Activated naive CD8-positive, alpha-beta T cell treated with anti-CD3 and anti-CD28 coated beads for 36 hours (primary cell): ENCODE results near the gene AUTS2. TPM values are rescaled to one million over a fixed set of nuclear protein-coding genes. Genes with fewer than 3 reads are reported as not detected.

Experiments
- DNase-seq: peaks from one replicate; pipeline ENCODE4 v3.0.0; 2021
- H3K27ac Mint-ChIP-seq: one replicate; pipeline ENCODE4 v1.8.0; 2022; ENCODE audit warnings: mild to moderate bottlenecking, moderate library complexity, mixed read lengths
- H3K27me3 Mint-ChIP-seq: one replicate; pipeline ENCODE4 v1.8.0; 2022; ENCODE audit warnings: mild to moderate bottlenecking, mixed read lengths
- H3K36me3 Mint-ChIP-seq: one replicate; pipeline ENCODE4 v1.8.0; 2021; ENCODE audit warnings: mild to moderate bottlenecking, mixed read lengths
- H3K4me1 Mint-ChIP-seq: one replicate; pipeline ENCODE4 v1.8.0; 2021; ENCODE audit warnings: mixed read lengths
- H3K4me3 Mint-ChIP-seq: one replicate; pipeline ENCODE4 v1.8.0; 2022; ENCODE audit warnings: mild to moderate bottlenecking, moderate library complexity, mixed read lengths
- H3K9me3 Mint-ChIP-seq: one replicate; pipeline ENCODE4 v1.8.0; 2022; ENCODE audit warnings: mixed read lengths
- total RNA-seq, 2 experiments: library from RNA; stranded (reverse); gene quantifications; one replicate each; pipeline ENCODE4 v1.2.3, GENCODE V29; 2021

AUTS2 gene
- under 1 TPM; 0.58 to 0.78 TPM for total RNA-seq

- no peaks in the 10 kb centered on the region for H3K9me3 Mint-ChIP-seq
- H3K4me1 Mint-ChIP-seq: peaks cover 2% of the 10 kb centered on the region
- peaks cover 46% of the 10 kb centered on the region for H3K27me3 Mint-ChIP-seq
- H3K27ac Mint-ChIP-seq: peak within 1 kb of the TSS; percentile 62
- peak within 1 kb of the TSS; percentile 83 for H3K4me3 Mint-ChIP-seq
- peak; percentile 62 for DNase-seq
- no peaks in the 10 kb centered on the region for H3K36me3 Mint-ChIP-seq
Measured at GRCh38 chr7:69598081-69598486, at the start of gene AUTS2. Gene AUTS2 (plus strand): TSS chr7:69598475. CDS start chr7:69599654, 1,179 bp downstream.

DNA sequence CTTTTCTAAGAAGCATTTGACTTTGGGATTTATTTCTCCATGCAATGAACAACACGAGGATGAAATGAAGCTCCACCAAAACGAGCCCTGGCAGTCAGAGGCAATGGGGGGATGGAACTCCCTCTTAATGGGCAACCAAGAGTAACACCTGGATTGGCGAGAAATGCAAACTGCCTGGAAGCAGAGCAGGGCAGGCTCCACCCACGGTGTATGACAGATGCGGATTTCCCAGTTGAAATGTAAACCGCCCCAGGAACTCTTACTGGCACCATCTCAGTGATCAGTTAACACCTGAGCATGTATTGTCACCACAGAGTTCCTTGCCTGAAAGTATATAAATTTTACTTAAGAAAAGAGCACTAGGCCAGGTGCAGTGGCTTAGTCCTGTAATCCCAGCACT, 47.3 kb upstream of the AUTS2 start:
- H3K9me3 Mint-ChIP-seq: no peaks in the 10 kb centered on the region
- DNase-seq: no peak
- H3K27me3 Mint-ChIP-seq: no peaks in the 10 kb centered on the region
- H3K4me1 Mint-ChIP-seq: no peaks in the 10 kb centered on the region
- H3K27ac Mint-ChIP-seq: no peak overlapping the region
- no peaks in the 10 kb centered on the region for H3K36me3 Mint-ChIP-seq
- no peak overlapping the region for H3K4me3 Mint-ChIP-seq

DNA sequence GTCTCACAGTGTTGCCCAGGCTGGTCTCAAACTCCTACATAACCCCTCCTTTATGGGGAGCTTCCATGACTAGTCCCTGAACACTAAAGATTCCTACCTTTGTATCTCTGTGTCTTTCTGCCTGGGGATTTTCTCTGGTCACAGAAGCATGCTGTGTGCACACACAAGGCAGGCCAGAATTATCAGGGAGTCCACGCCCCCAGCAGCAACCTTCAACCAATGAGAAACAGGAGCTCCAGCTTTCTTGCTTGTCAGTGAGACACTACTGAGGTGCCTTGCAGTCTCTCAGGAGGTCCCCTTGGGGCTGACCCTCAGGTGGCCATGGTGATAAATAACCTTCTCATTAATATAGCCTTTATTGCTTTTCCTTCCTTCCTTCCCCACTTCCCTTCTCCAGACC, 45.1 kb upstream of the AUTS2 start:
- no peak for DNase-seq
- Mint-ChIP-seq H3K4me3 (no peak overlapping the region), H3K4me1 (no peaks in the 10 kb centered on the region), H3K27me3 (no peaks in the 10 kb centered on the region), H3K9me3 (no peaks in the 10 kb centered on the region), H3K27ac (no peak overlapping the region), H3K36me3 (no peaks in the 10 kb centered on the region)

DNA sequence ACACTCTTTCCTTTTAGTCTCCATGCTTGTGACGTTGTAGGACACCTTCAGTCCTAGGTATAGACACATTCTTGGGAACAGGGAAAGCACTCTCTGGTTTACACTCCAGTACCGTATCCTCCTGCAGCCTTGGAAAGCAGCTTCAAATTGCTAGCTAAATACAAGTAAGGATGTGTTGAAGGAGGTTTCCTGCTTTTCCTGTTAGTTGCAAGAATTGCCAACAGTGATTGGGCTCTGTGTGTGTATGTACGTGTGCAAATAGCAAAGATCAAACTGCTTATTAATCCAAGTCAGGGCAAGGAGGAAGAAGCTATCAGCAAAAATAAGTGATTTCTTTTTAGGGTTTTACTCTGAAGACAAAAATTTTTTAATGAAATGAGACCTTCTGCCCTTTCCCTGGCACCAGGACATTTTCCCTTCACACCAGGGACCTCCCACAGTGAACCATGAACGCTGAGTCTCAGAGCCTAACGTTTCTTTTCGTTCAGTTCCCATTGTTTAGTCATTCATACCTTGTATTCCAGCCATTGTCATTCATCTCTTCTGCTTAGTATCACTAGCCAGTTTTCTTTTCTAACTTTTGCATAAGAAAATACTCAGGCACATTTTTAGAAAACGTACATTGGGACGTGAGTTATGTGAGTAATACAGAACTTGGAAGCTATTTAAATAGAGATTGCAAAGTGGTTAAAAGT, 36.9 kb upstream of the AUTS2 start:
- Mint-ChIP-seq H3K27me3 (no peaks in the 10 kb centered on the region), H3K4me3 (no peak overlapping the region), H3K9me3 (no peaks in the 10 kb centered on the region), H3K4me1 (no peaks in the 10 kb centered on the region), H3K27ac (no peak overlapping the region), H3K36me3 (no peaks in the 10 kb centered on the region)
- no peak for DNase-seq

DNA sequence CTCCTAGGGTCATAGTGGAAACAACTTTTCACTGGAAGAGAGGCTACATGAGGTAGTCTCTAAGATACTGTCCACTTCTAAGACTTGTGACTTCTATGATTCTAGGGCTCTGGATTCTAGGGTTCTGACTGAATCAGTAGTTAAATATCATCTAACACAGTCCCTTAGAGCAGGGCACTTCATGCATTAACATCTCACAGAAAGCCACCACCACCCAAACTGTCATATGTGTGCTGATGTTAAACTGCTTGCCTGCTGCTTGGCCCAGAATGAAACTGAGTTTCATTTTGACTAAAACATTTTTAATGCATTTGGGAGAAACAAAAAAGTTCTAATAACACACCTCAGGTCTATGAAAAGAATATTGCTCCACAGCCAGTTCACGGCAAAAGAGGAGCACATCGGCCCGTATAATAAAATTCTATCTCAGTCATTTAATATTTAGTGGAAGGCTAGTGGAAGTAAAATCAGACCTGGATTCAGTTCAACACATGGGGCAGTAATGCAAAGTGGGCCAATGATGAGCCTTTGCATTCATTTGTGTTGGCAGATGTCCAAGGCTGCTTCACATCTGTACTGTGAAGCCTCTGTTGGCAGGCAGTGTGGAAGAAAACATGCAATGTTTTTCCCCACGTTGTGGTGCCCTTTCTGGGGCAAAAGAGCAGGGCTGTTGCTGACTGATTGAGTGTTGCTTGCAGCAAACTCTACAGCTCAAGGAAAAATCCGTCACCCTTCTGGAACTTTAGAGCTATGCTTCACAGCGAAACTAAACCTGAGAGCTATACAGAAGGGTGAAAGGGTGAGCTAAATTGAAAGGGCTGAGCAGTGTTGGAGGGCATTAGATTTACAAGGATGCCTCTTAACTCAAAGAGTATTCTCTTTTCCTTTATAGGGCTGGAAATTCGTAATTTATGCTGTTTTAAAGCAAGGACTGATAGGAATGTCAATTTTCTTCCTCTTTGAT, 33.5 kb upstream of the AUTS2 start:
- no peak overlapping the region for H3K27ac Mint-ChIP-seq
- no peak overlapping the region for H3K4me3 Mint-ChIP-seq
- H3K27me3 Mint-ChIP-seq: no peaks in the 10 kb centered on the region
- no peaks in the 10 kb centered on the region for H3K36me3 Mint-ChIP-seq
- H3K9me3 Mint-ChIP-seq: no peaks in the 10 kb centered on the region
- H3K4me1 Mint-ChIP-seq: no peaks in the 10 kb centered on the region
- no peak for DNase-seq

DNA sequence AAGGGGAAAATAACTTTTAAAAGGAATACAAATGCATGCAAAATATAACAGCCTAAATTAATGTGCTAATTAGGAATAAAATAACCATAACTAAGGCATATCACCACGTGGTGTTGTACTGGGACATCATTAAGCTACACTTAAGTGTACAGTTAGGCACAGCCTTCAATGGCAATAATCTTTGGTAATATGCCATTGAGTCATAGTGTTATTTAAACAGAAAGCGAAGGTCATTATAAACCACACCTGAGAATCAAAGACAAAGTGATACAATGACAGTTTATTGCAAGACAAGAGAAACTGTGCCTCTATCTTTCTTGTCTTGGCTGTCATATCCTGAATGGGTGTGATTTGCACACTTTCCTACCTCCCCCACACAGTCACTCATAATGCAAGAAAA, 30.5 kb upstream of the AUTS2 start:
- Mint-ChIP-seq H3K4me3 (no peak overlapping the region), H3K9me3 (no peaks in the 10 kb centered on the region), H3K36me3 (no peaks in the 10 kb centered on the region), H3K4me1 (no peaks in the 10 kb centered on the region), H3K27ac (no peak overlapping the region), H3K27me3 (no peaks in the 10 kb centered on the region)
- DNase-seq: no peak

- no peak for DNase-seq
- Mint-ChIP-seq H3K27me3 (no peaks in the 10 kb centered on the region), H3K9me3 (no peaks in the 10 kb centered on the region), H3K27ac (no peak overlapping the region), H3K4me1 (no peaks in the 10 kb centered on the region), H3K36me3 (no peaks in the 10 kb centered on the region), H3K4me3 (no peak overlapping the region)
Measured at GRCh38 chr7:69568266-69568665, 30.0 kb upstream of the AUTS2 start.

GRCh38 chr7:69575651-69576050, 22.6 kb upstream of the AUTS2 start:
- no peak overlapping the region for H3K4me3 Mint-ChIP-seq
- H3K27ac Mint-ChIP-seq: no peak overlapping the region

GRCh38 chr7:69577221-69577620, 21.1 kb upstream of the AUTS2 start:
- Mint-ChIP-seq H3K4me1 (no peaks in the 10 kb centered on the region), H3K27me3 (peaks cover 4% of the 10 kb centered on the region), H3K4me3 (no peak overlapping the region), H3K9me3 (no peaks in the 10 kb centered on the region), H3K27ac (no peak overlapping the region), H3K36me3 (no peaks in the 10 kb centered on the region)
- DNase-seq: no peak

More at GRCh38 chr7:69575651-69576050, 22.6 kb upstream of the AUTS2 start:
- H3K27me3 Mint-ChIP-seq: peaks cover 4% of the 10 kb centered on the region
- H3K4me1 Mint-ChIP-seq: no peaks in the 10 kb centered on the region
- no peak for DNase-seq
- H3K36me3 Mint-ChIP-seq: no peaks in the 10 kb centered on the region
- H3K9me3 Mint-ChIP-seq: no peaks in the 10 kb centered on the region

- H3K36me3 Mint-ChIP-seq: no peaks in the 10 kb centered on the region
- H3K27me3 Mint-ChIP-seq: peaks cover 13% of the 10 kb centered on the region
- DNase-seq: no peak
- no peaks in the 10 kb centered on the region for H3K4me1 Mint-ChIP-seq
- H3K27ac Mint-ChIP-seq: no peak overlapping the region
- no peaks in the 10 kb centered on the region for H3K9me3 Mint-ChIP-seq
- H3K4me3 Mint-ChIP-seq: no peak overlapping the region
Measured at GRCh38 chr7:69585169-69585568, 13.1 kb upstream of the AUTS2 start.

DNA sequence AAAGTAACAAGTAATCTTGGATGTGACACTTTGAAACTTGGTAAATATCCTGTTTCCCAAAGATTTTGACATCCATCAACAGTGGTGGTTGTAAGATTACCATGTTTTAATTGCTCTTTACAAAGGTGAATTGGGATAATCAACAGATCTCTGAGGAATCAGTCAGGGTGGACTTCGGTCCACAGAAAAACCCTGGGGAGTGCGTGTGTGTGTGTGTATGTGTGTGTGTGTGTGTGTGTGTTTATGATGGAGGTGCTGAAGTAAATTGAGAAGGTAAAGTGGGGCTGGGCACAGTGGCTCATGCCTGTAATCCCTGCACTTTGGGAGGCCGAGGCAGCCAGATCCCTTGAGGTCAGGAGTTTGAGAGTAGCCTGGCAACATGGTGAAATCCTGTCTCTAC, 12.0 kb upstream of the AUTS2 start:
- Mint-ChIP-seq H3K27ac (no peak overlapping the region), H3K36me3 (no peaks in the 10 kb centered on the region), H3K4me3 (no peak overlapping the region), H3K4me1 (no peaks in the 10 kb centered on the region), H3K9me3 (peaks cover 1% of the 10 kb centered on the region), H3K27me3 (peaks cover 21% of the 10 kb centered on the region)
- no peak for DNase-seq

GRCh38 chr7:69588773-69589172, 9.5 kb upstream of the AUTS2 start:
- Mint-ChIP-seq H3K4me3 (no peak overlapping the region), H3K9me3 (peaks cover 1% of the 10 kb centered on the region), H3K27ac (no peak overlapping the region), H3K27me3 (peaks cover 28% of the 10 kb centered on the region), H3K36me3 (no peaks in the 10 kb centered on the region), H3K4me1 (no peaks in the 10 kb centered on the region)
- DNase-seq: no peak

- Mint-ChIP-seq H3K27me3 (peaks cover 45% of the 10 kb centered on the region), H3K9me3 (peaks cover 1% of the 10 kb centered on the region), H3K27ac (no peak overlapping the region)
Measured at GRCh38 chr7:69591805-69592204, 6.5 kb upstream of the AUTS2 start.

GRCh38 chr7:69593511-69593910, 4.8 kb upstream of the AUTS2 start:
- Mint-ChIP-seq H3K27me3 (peaks cover 49% of the 10 kb centered on the region), H3K4me3 (no peak overlapping the region)

More at GRCh38 chr7:69591805-69592204, 6.5 kb upstream of the AUTS2 start:
- DNase-seq: no peak
- Mint-ChIP-seq H3K36me3 (no peaks in the 10 kb centered on the region), H3K4me1 (no peaks in the 10 kb centered on the region), H3K4me3 (no peak overlapping the region)

GRCh38 chr7:69595415-69595814, 2.9 kb upstream of the AUTS2 start:
- no peak overlapping the region for H3K27ac Mint-ChIP-seq
- no peaks in the 10 kb centered on the region for H3K36me3 Mint-ChIP-seq
- H3K9me3 Mint-ChIP-seq: peaks cover 1% of the 10 kb centered on the region
- DNase-seq: no peak
- H3K4me1 Mint-ChIP-seq: peaks cover 2% of the 10 kb centered on the region
- H3K27me3 Mint-ChIP-seq: peaks cover 58% of the 10 kb centered on the region
- H3K4me3 Mint-ChIP-seq: no peak overlapping the region

More at GRCh38 chr7:69593511-69593910, 4.8 kb upstream of the AUTS2 start:
- no peak overlapping the region for H3K27ac Mint-ChIP-seq
- no peak for DNase-seq
- H3K36me3 Mint-ChIP-seq: no peaks in the 10 kb centered on the region
- H3K9me3 Mint-ChIP-seq: peaks cover 1% of the 10 kb centered on the region
- no peaks in the 10 kb centered on the region for H3K4me1 Mint-ChIP-seq
